ENCODE results near the gene ANO3.

ANO3 gene

GRCh38 chr11:26353010-26353409 lies 21.1 kb downstream of the ANO3 start:
- DNase-seq (ENCODE audit: low read depth in 3 of 3) = no peak

DNA sequence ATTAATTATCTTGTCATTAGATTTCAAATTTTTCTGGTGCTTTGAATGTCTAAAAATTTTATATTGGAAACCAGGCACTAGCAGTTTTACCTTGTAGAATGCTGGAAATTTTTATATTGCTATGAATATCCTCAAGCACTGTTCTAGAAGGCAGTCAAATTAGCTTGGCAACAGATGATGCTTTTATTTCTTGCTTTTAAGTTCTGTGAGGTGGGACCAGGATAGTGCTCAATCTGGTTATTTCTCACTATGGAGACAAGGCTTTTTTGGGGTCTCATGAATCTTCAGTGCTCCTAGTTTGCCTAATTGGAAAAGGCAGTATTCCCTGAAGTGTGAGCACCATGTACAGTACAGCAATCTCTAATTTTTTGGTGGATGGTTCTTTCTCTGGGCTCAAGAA lies 27.1 kb downstream of the ANO3 start:
- no peak for DNase-seq (ENCODE audit: low read depth in 3 of 3)

GRCh38 chr11:26365284-26365683 lies 33.4 kb downstream of the ANO3 start:
- no peak for DNase-seq (ENCODE audit: low read depth in 3 of 3)

- DNase-seq (ENCODE audit: low read depth in 3 of 3) = no peak
These were observed 45.7 kb downstream of the ANO3 start for GRCh38 chr11:26377619-26378018.

DNA sequence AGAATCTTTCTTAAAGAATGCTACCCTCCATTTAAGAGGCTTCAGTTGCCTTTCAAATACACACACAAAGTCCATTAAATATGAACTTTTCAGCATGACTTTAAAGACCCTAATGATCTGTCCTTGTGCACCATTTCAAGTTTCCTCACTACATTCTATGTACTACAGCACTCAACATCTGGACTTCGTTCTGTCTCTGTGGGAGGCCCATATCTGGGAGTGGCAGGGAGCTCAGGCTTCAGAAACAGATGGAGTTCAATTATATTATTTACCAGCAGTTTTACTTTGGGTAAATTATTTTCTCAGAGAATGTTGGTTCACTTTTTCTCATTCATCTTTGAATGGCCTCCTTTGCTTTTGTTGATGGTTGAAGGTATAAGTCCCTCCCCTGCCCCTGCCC lies 67.4 kb downstream of the ANO3 start:
- no peak for DNase-seq (ENCODE audit: low read depth in 3 of 3)

DNA sequence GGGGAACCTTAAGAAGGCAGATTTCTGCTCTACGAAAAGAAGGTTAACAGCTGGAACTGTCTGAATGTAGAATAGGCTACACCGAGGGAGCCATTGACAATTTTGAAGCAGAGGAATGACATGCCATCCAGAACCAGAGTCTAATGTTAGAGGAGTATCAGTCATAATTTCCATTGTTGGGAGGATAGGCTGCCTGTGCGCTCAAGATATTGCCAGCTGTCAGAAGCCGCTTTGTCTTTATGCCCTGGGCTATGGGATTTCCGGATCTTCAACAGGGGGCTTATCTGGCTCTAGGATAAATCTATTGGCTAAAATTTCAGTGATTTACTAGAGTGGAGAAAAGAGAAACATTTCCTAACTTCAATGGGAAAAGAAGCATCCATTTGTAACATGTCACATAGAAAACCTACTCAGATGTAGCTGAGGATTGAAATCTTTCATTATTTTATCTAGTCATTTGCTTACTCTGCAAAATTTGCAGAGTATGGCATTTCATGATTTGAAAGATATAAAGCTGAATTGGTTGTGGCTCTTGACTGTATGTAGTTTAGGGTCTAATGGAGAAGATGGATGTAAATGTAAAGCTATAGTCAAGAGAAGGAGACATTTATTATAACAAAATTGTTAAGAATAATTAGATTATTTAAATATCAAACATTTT lies 78.9 kb downstream of the ANO3 start:
- DNase-seq (ENCODE audit: low read depth in 3 of 3) = no peak

DNA sequence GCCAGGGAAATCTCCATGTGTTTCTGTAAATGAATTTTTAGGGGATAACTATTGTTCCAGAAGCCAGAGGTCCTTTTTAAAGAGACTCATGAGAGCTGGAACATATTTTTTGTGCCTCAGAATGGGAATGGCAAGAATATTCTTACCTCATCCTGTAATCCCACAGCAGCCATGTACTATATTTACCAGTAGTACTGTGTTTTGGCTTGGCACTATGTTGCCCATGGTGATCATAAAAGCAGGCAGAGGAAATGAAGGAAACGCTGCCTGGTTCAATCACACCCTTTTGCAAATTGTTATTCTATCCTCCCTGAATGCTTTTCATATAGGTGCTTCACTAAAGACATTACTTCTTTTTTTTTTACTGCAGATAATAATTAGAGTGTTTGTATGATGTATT lies 81.0 kb downstream of the ANO3 start:
- no peak for DNase-seq (ENCODE audit: low read depth in 3 of 3)

DNA sequence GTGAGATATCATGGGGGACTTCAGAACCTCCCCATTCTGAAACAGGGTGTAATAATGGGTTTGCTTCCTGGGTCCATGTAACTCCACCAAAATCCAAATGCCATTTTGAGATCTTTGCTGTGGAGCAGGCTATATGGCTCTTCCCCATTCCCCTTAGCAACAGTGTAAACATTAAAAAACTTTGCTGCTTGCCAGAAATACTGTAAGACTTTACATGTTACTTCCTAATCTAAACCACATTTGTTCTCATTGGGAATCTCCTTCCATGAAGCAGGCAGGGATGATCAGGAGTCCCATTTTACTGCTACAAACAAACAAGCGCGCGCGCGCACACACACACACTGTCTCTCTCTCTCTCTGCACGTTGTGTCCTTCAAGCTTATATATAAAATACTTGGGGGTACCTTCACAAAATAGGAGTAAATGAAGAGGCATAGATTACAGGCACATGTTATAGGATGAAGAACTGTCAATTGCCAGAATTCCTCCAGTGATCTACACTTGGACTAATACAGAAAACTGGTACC lies 86.5 kb downstream of the ANO3 start:
- no peak for DNase-seq (ENCODE audit: low read depth in 3 of 3)

GRCh38 chr11:26420331-26420730 lies 88.4 kb downstream of the ANO3 start:
- DNase-seq (ENCODE audit: low read depth in 3 of 3) = no peak

DNA sequence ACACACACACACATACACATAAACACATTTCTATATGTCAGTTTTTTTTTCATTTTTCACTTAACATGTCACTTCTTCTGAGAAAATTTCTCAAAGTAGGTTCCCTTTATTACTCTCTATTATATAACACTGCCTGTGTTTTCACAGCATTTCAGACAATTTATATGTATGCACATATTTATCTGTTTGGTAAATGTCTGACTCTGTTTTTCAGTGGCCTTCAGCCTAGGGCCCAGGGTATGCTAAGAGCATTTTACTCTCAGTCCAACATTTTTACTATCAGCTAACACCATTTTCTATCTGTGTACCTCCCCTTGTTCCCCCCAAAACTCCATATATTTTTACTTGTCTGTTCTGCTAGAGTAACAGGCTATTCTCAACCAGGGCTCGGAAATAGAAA lies 92.3 kb downstream of the ANO3 start:
- DNase-seq (ENCODE audit: low read depth in 3 of 3) = no peak

GRCh38 chr11:26439854-26440253 lies 107.9 kb downstream of the ANO3 start:
- no peak for DNase-seq (ENCODE audit: low read depth in 3 of 3)

GRCh38 chr11:26442131-26442530 lies 110.2 kb downstream of the ANO3 start:
- no peak for DNase-seq (ENCODE audit: low read depth in 3 of 3)

DNA sequence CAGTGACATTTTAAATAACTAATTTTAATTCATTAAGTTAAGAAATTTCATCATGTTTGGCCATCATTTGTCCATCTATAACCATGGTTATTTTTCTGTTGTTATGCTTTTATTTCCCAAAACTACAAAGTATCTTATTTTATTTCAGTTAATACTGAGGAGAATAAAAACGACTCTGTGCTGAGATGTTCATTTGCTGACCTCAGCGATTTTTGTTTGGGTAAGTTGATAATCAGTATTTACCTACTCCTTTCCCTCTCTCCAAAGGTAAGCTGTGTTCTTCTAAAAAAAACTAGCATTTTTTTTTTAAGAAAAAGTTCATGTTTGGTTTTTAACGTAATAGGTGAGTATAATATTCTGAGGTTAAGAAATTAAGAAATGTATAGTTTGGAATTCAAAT lies 111.7 kb downstream of the ANO3 start:
- DNase-seq (ENCODE audit: low read depth in 3 of 3) = no peak

GRCh38 chr11:26457636-26458035 lies 125.7 kb downstream of the ANO3 start:
- no peak for DNase-seq (ENCODE audit: low read depth in 3 of 3)

GRCh38 chr11:26465274-26465673 lies 133.3 kb downstream of the ANO3 start:
- DNase-seq (ENCODE audit: low read depth in 3 of 3) = no peak

- no peak for DNase-seq (ENCODE audit: low read depth in 3 of 3)
These were observed 135.6 kb downstream of the ANO3 start for GRCh38 chr11:26467506-26467905.

- no peak for DNase-seq (ENCODE audit: low read depth in 3 of 3)
These were observed 139.1 kb downstream of the ANO3 start for GRCh38 chr11:26470992-26471391.

DNA sequence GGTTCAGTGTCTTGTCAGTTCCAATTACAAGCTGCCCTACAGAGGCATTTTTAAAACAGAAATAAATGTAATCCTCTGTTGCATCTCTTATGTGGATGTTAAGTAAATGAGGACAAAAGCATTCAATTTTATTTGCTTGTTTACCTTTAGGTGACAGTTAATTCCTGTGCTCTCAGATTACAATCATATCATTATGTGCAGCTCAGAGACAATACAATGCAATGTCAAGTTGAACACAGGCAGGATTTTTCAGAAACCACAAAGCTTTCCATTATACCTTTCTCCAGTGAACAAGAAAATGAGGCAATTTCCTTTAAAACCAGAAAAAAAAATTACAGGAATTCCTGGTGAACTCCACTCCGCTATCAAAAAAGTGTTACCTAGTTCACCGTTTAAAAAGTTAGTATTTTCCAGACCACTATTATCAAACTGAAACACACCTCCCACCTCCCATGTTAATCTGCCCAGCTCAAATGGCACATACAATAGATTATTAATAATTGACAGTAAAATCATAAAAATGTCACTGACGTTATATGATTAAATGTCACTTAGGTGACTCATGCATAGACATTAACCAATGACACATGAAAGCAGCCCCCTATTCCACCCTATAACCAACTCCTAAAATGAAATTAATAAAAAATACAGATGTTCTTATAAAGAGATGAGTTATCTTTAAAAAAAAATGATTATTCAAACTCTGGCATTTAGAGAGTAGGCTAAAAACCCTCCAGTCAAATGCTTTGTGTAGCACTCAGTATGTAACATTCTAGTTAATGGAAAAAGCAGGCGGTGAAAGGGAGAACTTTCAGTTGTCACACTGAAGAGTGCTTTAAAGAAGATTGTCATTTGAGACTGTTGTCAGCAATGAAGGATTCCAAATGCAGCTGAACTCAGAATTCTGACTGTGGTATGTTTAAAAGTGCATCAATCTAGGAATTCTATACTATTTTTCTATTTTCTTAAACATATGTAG lies 141.6 kb downstream of the ANO3 start:
- no peak for DNase-seq (ENCODE audit: low read depth in 3 of 3)

- no peak for DNase-seq (ENCODE audit: low read depth in 3 of 3)
These were observed 142.5 kb downstream of the ANO3 start for GRCh38 chr11:26474401-26474800.

DNA sequence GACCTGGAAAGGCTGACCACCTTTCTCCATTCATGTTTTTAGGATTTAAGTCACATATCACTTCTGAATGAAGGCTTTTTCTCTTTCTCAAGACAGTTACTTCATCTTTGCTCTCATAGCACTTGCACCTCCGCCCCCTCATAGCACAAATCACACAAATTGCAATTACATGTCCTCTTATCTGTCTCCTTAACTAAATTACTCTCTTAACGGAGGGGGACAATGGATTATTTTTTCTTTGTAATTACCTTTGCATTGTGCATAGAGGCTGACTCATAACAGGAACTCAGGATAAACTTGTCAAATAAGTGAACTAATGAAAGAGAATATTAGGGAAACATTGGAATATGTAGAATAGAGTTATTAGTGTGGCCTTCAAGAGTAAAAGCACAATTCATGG lies 145.5 kb downstream of the ANO3 start:
- DNase-seq (ENCODE audit: low read depth in 3 of 3) = no peak

GRCh38 chr11:26478710-26479109 lies 146.8 kb downstream of the ANO3 start:
- DNase-seq (ENCODE audit: low read depth in 3 of 3) = no peak

- DNase-seq (ENCODE audit: low read depth in 3 of 3) = no peak
These were observed 148.1 kb downstream of the ANO3 start for GRCh38 chr11:26480041-26480440.

GRCh38 chr11:26483108-26483507 lies 151.2 kb downstream of the ANO3 start:
- no peak for DNase-seq (ENCODE audit: low read depth in 3 of 3)

Measured in stimulated activated CD4-positive, alpha-beta T cell treated with anti-CD3 and anti-CD28 coated beads, TNF-alpha, amount 100 ng/mL, for 24 hours (primary cell).